ENCODE results near the gene DNAH14. TPM values are rescaled to one million over a fixed set of nuclear protein-coding genes. Genes with fewer than 3 reads are reported as not detected.
"Not testable (repeated sequence)": the region's sequence is repeated elsewhere in the genome, so short reads cannot be mapped to it uniquely, and the experiment has no call there.

Gene DNAH14
- total RNA-seq, 1 donor from 2014 or later, result 4.6 TPM

GRCh38 chr1:225111000-225111399, 181.5 kb downstream of the DNAH14 start:
- DNase-seq (ENCODE audit: missing footprints), result no peak
- intact Hi-C loops (cut with DNase I), result no loop called here
- no peak for ATAC-seq

- intact Hi-C loops (cut with DNase I), result no loop called here
- ATAC-seq, result no peak
- no peak for DNase-seq (ENCODE audit: missing footprints)
Measured at GRCh38 chr1:225113265-225113664, 183.8 kb downstream of the DNAH14 start.

- DNase-seq (ENCODE audit: missing footprints), result no peak
- ATAC-seq, result no peak
- intact Hi-C loops (cut with DNase I), result no loop called here
Measured at GRCh38 chr1:225114354-225114990, 185.0 kb downstream of the DNAH14 start.

GRCh38 chr1:225119307-225119706, 189.8 kb downstream of the DNAH14 start:
- intact Hi-C loops (cut with DNase I), result no loop called here
- ATAC-seq, result no peak
- no peak for DNase-seq (ENCODE audit: missing footprints)

- intact Hi-C loops (cut with DNase I), result no loop called here
- DNase-seq (ENCODE audit: missing footprints), result no peak
- no peak for ATAC-seq
Measured at GRCh38 chr1:225121095-225121494, 191.6 kb downstream of the DNAH14 start.

GRCh38 chr1:225131869-225132268, 202.4 kb downstream of the DNAH14 start:
- ATAC-seq (no peak), DNase-seq (ENCODE audit: missing footprints) (no peak)
- intact Hi-C loops (cut with DNase I), result no loop called here

- DNase-seq (ENCODE audit: missing footprints) (peak; percentile 26), ATAC-seq (no peak)
- intact Hi-C loops (cut with DNase I), result no loop called here
Measured at GRCh38 chr1:225137976-225138375, 208.5 kb downstream of the DNAH14 start.

GRCh38 chr1:225143001-225143400, 213.5 kb downstream of the DNAH14 start:
- no peak for DNase-seq (ENCODE audit: missing footprints)
- no peak for ATAC-seq
- intact Hi-C loops (cut with DNase I), result no loop called here

- DNase-seq (ENCODE audit: missing footprints) (no peak), ATAC-seq (no peak)
- intact Hi-C loops (cut with DNase I), result no loop called here
Measured at GRCh38 chr1:225146478-225146877, 217.0 kb downstream of the DNAH14 start.

- intact Hi-C loops (cut with DNase I); ATAC-seq; DNase-seq (ENCODE audit: missing footprints): not testable (repeated sequence)
Measured at GRCh38 chr1:225147791-225148190, 218.3 kb downstream of the DNAH14 start.

GRCh38 chr1:225152061-225152460, 222.6 kb downstream of the DNAH14 start:
- ATAC-seq (no peak), DNase-seq (ENCODE audit: missing footprints) (no peak)
- intact Hi-C loops (cut with DNase I), result no loop called here

GRCh38 chr1:225155555-225155954, 226.1 kb downstream of the DNAH14 start:
- no peak for DNase-seq (ENCODE audit: missing footprints)
- intact Hi-C loops (cut with DNase I), result no loop called here
- ATAC-seq, result no peak

- ATAC-seq (no peak), DNase-seq (ENCODE audit: missing footprints) (no peak)
- intact Hi-C loops (cut with DNase I), result no loop called here
Measured at GRCh38 chr1:225156254-225156653, 226.8 kb downstream of the DNAH14 start.

- no peak for ATAC-seq
Measured at GRCh38 chr1:225158291-225158690, 228.8 kb downstream of the DNAH14 start.

GRCh38 chr1:225159793-225160192, 230.3 kb downstream of the DNAH14 start:
- DNase-seq (ENCODE audit: missing footprints), result no peak
- intact Hi-C loops (cut with DNase I), result no loop called here
- no peak for ATAC-seq

More at GRCh38 chr1:225158291-225158690, 228.8 kb downstream of the DNAH14 start:
- intact Hi-C loops (cut with DNase I), result no loop called here
- DNase-seq (ENCODE audit: missing footprints), result no peak

GRCh38 chr1:225177409-225177808, 247.9 kb downstream of the DNAH14 start:
- ATAC-seq; intact Hi-C loops (cut with DNase I); DNase-seq (ENCODE audit: missing footprints): not testable (repeated sequence)

- ATAC-seq, result no peak
Measured at GRCh38 chr1:225179686-225180085, 250.2 kb downstream of the DNAH14 start.

GRCh38 chr1:225182716-225183115, 253.2 kb downstream of the DNAH14 start:
- no peak for DNase-seq (ENCODE audit: missing footprints)
- ATAC-seq, result no peak
- intact Hi-C loops (cut with DNase I), result no loop called here

More at GRCh38 chr1:225179686-225180085, 250.2 kb downstream of the DNAH14 start:
- DNase-seq (ENCODE audit: missing footprints), result no peak
- intact Hi-C loops (cut with DNase I), result no loop called here

- ATAC-seq (no peak), DNase-seq (ENCODE audit: missing footprints) (no peak)
- intact Hi-C loops (cut with DNase I), result no loop called here
Measured at GRCh38 chr1:225191199-225191753, 261.8 kb downstream of the DNAH14 start.

GRCh38 chr1:225201447-225201846, 272.0 kb downstream of the DNAH14 start:
- ATAC-seq, result no peak
- DNase-seq (ENCODE audit: missing footprints), result no peak
- intact Hi-C loops (cut with DNase I), result no loop called here

GRCh38 chr1:225207791-225208190, 278.3 kb downstream of the DNAH14 start:
- intact Hi-C loops (cut with DNase I), result no loop called here
- no peak for ATAC-seq

More at GRCh38 chr1:225207791-225208190, 278.3 kb downstream of the DNAH14 start:
- no peak for DNase-seq (ENCODE audit: missing footprints)

Measured in Right ventricle myocardium inferior (tissue), 1 donor.